ELF-1 (cell line): ENCODE data around the gene PHYHIPL.
A peak's percentile ranks its signal among the peaks of the same experiment; 100 is the strongest.

Source experiments
- DNase-seq: peaks from one replicate; pipeline ENCODE4 v3.0.0-alpha.2; 2016; ENCODE audit warnings: low read depth, low spot score

The PHYHIPL gene

GRCh38 chr10:59176241-59177030, at the start of gene PHYHIPL:
PHYHIPL (plus strand) TSS chr10:59176643; CDS start chr10:59176854, 211 bp downstream.
- DNase-seq, result peak; percentile 40

GRCh38 chr10:59126991-59127390, 49.5 kb upstream of the PHYHIPL start:
- DNase-seq, result no peak

- no peak for DNase-seq
These were observed 48.5 kb upstream of the PHYHIPL start for GRCh38 chr10:59127991-59128390.

GRCh38 chr10:59129867-59130266, 46.6 kb upstream of the PHYHIPL start:
- no peak for DNase-seq

- no peak for DNase-seq
These were observed 44.8 kb upstream of the PHYHIPL start for GRCh38 chr10:59131666-59132065.

- DNase-seq, result no peak
These were observed 42.4 kb upstream of the PHYHIPL start for GRCh38 chr10:59133841-59134593.

- no peak for DNase-seq
These were observed 41.7 kb upstream of the PHYHIPL start for GRCh38 chr10:59134785-59135184.

GRCh38 chr10:59135275-59135674, 41.2 kb upstream of the PHYHIPL start:
- DNase-seq, result no peak

- no peak for DNase-seq
These were observed 38.4 kb upstream of the PHYHIPL start for GRCh38 chr10:59138052-59138451.

GRCh38 chr10:59143544-59143943, 32.9 kb upstream of the PHYHIPL start:
- DNase-seq, result no peak

GRCh38 chr10:59148701-59149100, 27.7 kb upstream of the PHYHIPL start:
- no peak for DNase-seq

- no peak for DNase-seq
These were observed 20.9 kb upstream of the PHYHIPL start for GRCh38 chr10:59155556-59155955.

- no peak for DNase-seq
These were observed 8.9 kb upstream of the PHYHIPL start for GRCh38 chr10:59167512-59167911.

- DNase-seq, result no peak
These were observed 3.9 kb upstream of the PHYHIPL start for GRCh38 chr10:59172567-59172966.

GRCh38 chr10:59173414-59173813, 3.0 kb upstream of the PHYHIPL start:
- no peak for DNase-seq

GRCh38 chr10:59175538-59176240, 754 bp upstream of the PHYHIPL start:
- DNase-seq, result peak; percentile 25

- DNase-seq, result peak; percentile 58
These were observed 771 bp downstream of the PHYHIPL start for GRCh38 chr10:59177031-59177797.

- no peak for DNase-seq
These were observed 1.4 kb downstream of the PHYHIPL start for GRCh38 chr10:59177836-59178235.

- DNase-seq, result no peak
These were observed 2.6 kb downstream of the PHYHIPL start for GRCh38 chr10:59179068-59179467.

- DNase-seq, result no peak
These were observed 4.3 kb downstream of the PHYHIPL start for GRCh38 chr10:59180689-59181270.

- DNase-seq, result peak; percentile 6
These were observed 5.2 kb downstream of the PHYHIPL start for GRCh38 chr10:59181668-59182067.
